Sigmoid colon (tissue), 7 donors: ENCODE measurements around the gene ZMIZ1. TPM values are rescaled to one million over a fixed set of nuclear protein-coding genes. Genes with fewer than 3 reads are reported as not detected.
A peak's percentile ranks its signal among the peaks of the same experiment; 100 is the strongest.

ENCODE experiments used
- DNase-seq: peaks from one replicate; pipeline ENCODE4 v3.0.0-alpha.2; 2019
- H3K27ac ChIP-seq, 4 donors: fragments of 200-600 bp; sonication (generic); one replicate each; pipeline ENCODE4 v1.5.1; 2016 to 2019; ENCODE audit warnings: mild to moderate bottlenecking in 1 of 4
- H3K27me3 ChIP-seq, 3 donors: fragments of 200-600 bp; sonication (generic); one replicate each; pipeline ENCODE4 v1.5.1; 2019; ENCODE audit warnings: mild to moderate bottlenecking in 1 of 3
- H3K36me3 ChIP-seq, 4 donors: fragments of 200-600 bp; sonication (generic); one replicate each; pipeline ENCODE4 v1.5.1; 2016 to 2019
- H3K4me1 ChIP-seq, 4 donors: fragments of 200-600 bp; sonication (generic); one replicate each; pipeline ENCODE4 v1.5.1; 2017 to 2019
- H3K4me3 ChIP-seq, 4 donors: fragments of 200-600 bp; sonication (generic); one replicate each; pipeline ENCODE4 v1.5.1; 2017 to 2019; ENCODE audit warnings: mild to moderate bottlenecking in 2 of 4, moderate library complexity in 1 of 4
- H3K9me3 ChIP-seq, 4 donors: fragments of 200-600 bp in 3 of 4; sonication (generic) in 3 of 4; one replicate each; pipeline versions ENCODE4 v1.5.1 to v1.6.1; 2013 to 2019
- EP300 ChIP-seq, 4 donors: sonication (generic); formaldehyde crosslinking; IDR thresholded peaks; one replicate each; pipeline ENCODE4 v1.6.1; 2017; ENCODE audit warnings: antibody characterized with exemption in 4 of 4
- POLR2A ChIP-seq, 2 donors: fragments of 450-650 bp; IDR thresholded peaks; one replicate each; pipeline ENCODE4 v1.6.1; 2016; ENCODE audit warnings: antibody characterized with exemption in 2 of 2, mild to moderate bottlenecking in 2 of 2, moderate library complexity in 2 of 2
- POLR2AphosphoS5 ChIP-seq, 4 donors: sonication (generic); formaldehyde crosslinking; IDR thresholded peaks; one replicate each; pipeline ENCODE4 v1.6.1; 2017; ENCODE audit warnings: antibody characterized with exemption in 4 of 4
- WGBS, 2 donors: extraction: QIAGEN DNeasy Blood & Tissue Kit; methylation state at CpG; one replicate each; pipeline ENCODE4 v1.1.7; 2013; 5-methylcytosine and 5-hydroxymethylcytosine counted together
- intact Hi-C: fragments of 100-400 bp; cut with DNase I; formaldehyde crosslinking; loops from one replicate; pipeline ENCODE4 v1.15.1; 2023
- polyA plus RNA-seq, 3 donors: library from polyadenylated mRNA; stranded (reverse); fragments of 200-250 nt; gene quantifications; one replicate each; pipeline ENCODE4 v1.2.3, GENCODE V29; 2013
- total RNA-seq, 4 donors: library from RNA; depleted of rRNA; stranded (reverse); fragments of >200 nt; gene quantifications; one replicate each; pipeline ENCODE4 v1.1.0, GENCODE V29; 2016
- TF ChIP-seq, protein P1 (sequence below), 4 experiments: fragments of 450-650 bp in 3 of 4; fragments of 200-600 bp in 1 of 4; IDR thresholded peaks; one replicate each; pipeline ENCODE4 v1.5.1; 2016 to 2019; ENCODE audit warnings: antibody characterized with exemption in 4 of 4, mild to moderate bottlenecking in 3 of 4, moderate library complexity in 2 of 4
- donor health status: healthy with polysubstance abuse.
- donor health status: Bipolar disorder and iron deficiency.
- donor health status: healthy.

ZMIZ1 gene
- total and polyA plus RNA-seq, 7 donors, result 17.4 to 49.3 (median 31.5) TPM

- Histone ChIP-seq H3K36me3 (peaks cover 0 to 11% (median 6%) of the 10 kb centered on the region in 4 donors), H3K27ac (peak overlapping the region; percentile 14 to 86 (median 80)), H3K9me3 (no peaks in the 10 kb centered on the region), H3K4me3 (no peak overlapping the region), H3K27me3 (no peaks in the 10 kb centered on the region), H3K4me1 (peaks cover 0 to 47% (median 43%) of the 10 kb centered on the region in 4 donors)
- WGBS, 2 donors, result 60 to 67% methylated on average over 18 of the region's 18 CpGs
- intact Hi-C loops, result loop anchor here (2.0 to 5.0 kb wide), 4 partner anchors 224 to 986 kb away; no protein-coding TSS in a partner anchor
- TF ChIP-seq POLR2A (IDR thresholded peaks at IDR 0.05) (no peak), EP300 (IDR thresholded peaks at IDR 0.05) (no peak), POLR2AphosphoS5 (IDR thresholded peaks at IDR 0.05) (peak in 1 of 4 donors; percentile 22)
- TF ChIP-seq, protein P1, sequence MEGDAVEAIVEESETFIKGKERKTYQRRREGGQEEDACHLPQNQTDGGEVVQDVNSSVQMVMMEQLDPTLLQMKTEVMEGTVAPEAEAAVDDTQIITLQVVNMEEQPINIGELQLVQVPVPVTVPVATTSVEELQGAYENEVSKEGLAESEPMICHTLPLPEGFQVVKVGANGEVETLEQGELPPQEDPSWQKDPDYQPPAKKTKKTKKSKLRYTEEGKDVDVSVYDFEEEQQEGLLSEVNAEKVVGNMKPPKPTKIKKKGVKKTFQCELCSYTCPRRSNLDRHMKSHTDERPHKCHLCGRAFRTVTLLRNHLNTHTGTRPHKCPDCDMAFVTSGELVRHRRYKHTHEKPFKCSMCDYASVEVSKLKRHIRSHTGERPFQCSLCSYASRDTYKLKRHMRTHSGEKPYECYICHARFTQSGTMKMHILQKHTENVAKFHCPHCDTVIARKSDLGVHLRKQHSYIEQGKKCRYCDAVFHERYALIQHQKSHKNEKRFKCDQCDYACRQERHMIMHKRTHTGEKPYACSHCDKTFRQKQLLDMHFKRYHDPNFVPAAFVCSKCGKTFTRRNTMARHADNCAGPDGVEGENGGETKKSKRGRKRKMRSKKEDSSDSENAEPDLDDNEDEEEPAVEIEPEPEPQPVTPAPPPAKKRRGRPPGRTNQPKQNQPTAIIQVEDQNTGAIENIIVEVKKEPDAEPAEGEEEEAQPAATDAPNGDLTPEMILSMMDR (IDR thresholded peaks at IDR 0.05), result peak; percentile 84 to 97 (median 89)
- DNase-seq, result peak; percentile 88
These were observed 128.0 kb downstream of the ZMIZ1 start for GRCh38 chr10:79196470-79197461.

GRCh38 chr10:79197558-79197957 is 128.8 kb downstream of the ZMIZ1 start:
- no peak for DNase-seq
- intact Hi-C loops, result loop anchor here (2.0 to 5.0 kb wide), 4 partner anchors 225 to 987 kb away; no protein-coding TSS in a partner anchor
- no peak overlapping the region for H3K4me3 ChIP-seq
- H3K4me1 ChIP-seq, result peaks cover 0 to 44% (median 40%) of the 10 kb centered on the region in 4 donors
- peaks cover 2 to 16% (median 6%) of the 10 kb centered on the region in 4 donors for H3K36me3 ChIP-seq
- no peak for TF ChIP-seq POLR2A (IDR thresholded peaks at IDR 0.05)
- no peak for TF ChIP-seq POLR2AphosphoS5 (IDR thresholded peaks at IDR 0.05)
- no peak for TF ChIP-seq EP300 (IDR thresholded peaks at IDR 0.05)
- TF ChIP-seq, protein P1 (IDR thresholded peaks at IDR 0.05), result no peak
- peak overlapping the region in 1 of 4 donors; percentile 83 for H3K27ac ChIP-seq
- 96 to 98% methylated on average over 4 of the region's 4 CpGs for WGBS, 2 donors
- H3K9me3 ChIP-seq, result no peaks in the 10 kb centered on the region
- H3K27me3 ChIP-seq, result no peaks in the 10 kb centered on the region

DNA sequence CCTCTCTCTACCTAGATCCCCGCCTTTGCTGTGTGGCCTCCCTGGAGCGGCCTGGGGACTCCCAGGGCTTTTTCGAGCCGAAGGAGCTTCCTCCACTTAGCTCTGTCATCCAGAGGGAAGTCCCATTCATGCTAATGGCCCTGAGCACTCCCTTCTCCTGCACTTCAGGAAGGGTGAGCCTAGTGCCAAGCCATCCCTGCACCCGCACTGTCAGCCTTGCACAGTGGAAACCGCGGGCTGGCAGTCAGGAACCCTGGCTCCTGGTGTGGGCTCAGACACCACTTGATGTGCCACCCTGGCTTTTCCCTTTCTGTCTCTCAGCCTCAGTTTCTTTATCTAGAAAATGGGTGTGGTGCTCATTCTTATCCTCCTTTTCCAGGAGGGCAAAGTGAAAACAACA is 131.6 kb downstream of the ZMIZ1 start:
- no peaks in the 10 kb centered on the region for H3K27me3 ChIP-seq
- no peak overlapping the region for H3K27ac ChIP-seq
- no peak for TF ChIP-seq POLR2AphosphoS5 (IDR thresholded peaks at IDR 0.05)
- TF ChIP-seq, protein P1 (IDR thresholded peaks at IDR 0.05), result no peak
- TF ChIP-seq EP300 (IDR thresholded peaks at IDR 0.05), result no peak
- no peak for TF ChIP-seq POLR2A (IDR thresholded peaks at IDR 0.05)
- no peak for DNase-seq
- no peaks in the 10 kb centered on the region for H3K9me3 ChIP-seq
- H3K4me1 ChIP-seq, result peaks cover 0 to 42% (median 35%) of the 10 kb centered on the region in 4 donors
- H3K36me3 ChIP-seq, result peaks cover 6 to 37% (median 12%) of the 10 kb centered on the region in 4 donors
- H3K4me3 ChIP-seq, result no peak overlapping the region
- 94% methylated on average over 7 of the region's 7 CpGs for WGBS, 2 donors
- intact Hi-C loops, result no loop called here

GRCh38 chr10:79201706-79202105 is 132.9 kb downstream of the ZMIZ1 start:
- Histone ChIP-seq H3K27me3 (no peaks in the 10 kb centered on the region), H3K27ac (no peak overlapping the region), H3K4me1 (peaks cover 0 to 36% (median 29%) of the 10 kb centered on the region in 4 donors), H3K4me3 (no peak overlapping the region), H3K9me3 (no peaks in the 10 kb centered on the region), H3K36me3 (peaks cover 6 to 48% (median 16%) of the 10 kb centered on the region in 4 donors)
- no peak for DNase-seq
- intact Hi-C loops, result no loop called here
- WGBS, 2 donors, result 83 to 92% methylated on average over 8 of the region's 8 CpGs
- no peak for TF ChIP-seq POLR2AphosphoS5 (IDR thresholded peaks at IDR 0.05)
- no peak for TF ChIP-seq POLR2A (IDR thresholded peaks at IDR 0.05)
- TF ChIP-seq, protein P1 (IDR thresholded peaks at IDR 0.05), result no peak
- no peak for TF ChIP-seq EP300 (IDR thresholded peaks at IDR 0.05)
